Measurements from ENCODE around the gene GALNT14.

The GALNT14 gene

DNA sequence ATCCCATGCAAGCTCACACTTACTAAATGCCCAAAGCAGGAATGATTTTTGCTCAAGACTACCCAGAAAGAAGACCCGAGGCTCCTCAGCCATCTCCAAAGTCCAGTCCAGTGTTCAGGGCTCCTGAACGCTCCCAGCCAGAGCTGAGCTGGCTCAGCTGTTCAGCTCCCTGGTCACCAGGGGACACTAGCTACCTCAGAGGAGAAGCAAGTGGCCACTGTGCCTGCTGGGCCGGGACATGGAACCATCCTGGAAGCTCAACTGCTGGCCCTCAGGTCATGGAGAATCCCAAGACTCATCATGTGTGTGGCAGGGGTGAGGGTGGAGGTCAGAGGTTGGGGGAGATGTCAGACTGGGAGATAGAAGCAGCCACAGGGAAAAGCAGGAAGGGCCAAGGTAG is 89.0 kb downstream of the GALNT14 start:
- Histone ChIP-seq H3K36me3 (ENCODE audit: control insufficient read depth, insufficient read depth, low read length) (no peaks in the 10 kb centered on the region), H3K27me3 (ENCODE audit: control insufficient read depth, insufficient read depth, low read length) (no peaks in the 10 kb centered on the region), H3K4me3 (ENCODE audit: low read depth, low read length) (no peak overlapping the region), H3K79me2 (no peaks in the 10 kb centered on the region), H3K4me1 (no peaks in the 10 kb centered on the region), H3K9me3 (ENCODE audit: control insufficient read depth, low read length) (no peaks in the 10 kb centered on the region), H3K9ac (no peak overlapping the region), H3K27ac (no peak overlapping the region), H3K4me2 (ENCODE audit: low read length) (no peak overlapping the region), H2AFZ (no peak overlapping the region)
- TF ChIP-seq, protein P1, sequence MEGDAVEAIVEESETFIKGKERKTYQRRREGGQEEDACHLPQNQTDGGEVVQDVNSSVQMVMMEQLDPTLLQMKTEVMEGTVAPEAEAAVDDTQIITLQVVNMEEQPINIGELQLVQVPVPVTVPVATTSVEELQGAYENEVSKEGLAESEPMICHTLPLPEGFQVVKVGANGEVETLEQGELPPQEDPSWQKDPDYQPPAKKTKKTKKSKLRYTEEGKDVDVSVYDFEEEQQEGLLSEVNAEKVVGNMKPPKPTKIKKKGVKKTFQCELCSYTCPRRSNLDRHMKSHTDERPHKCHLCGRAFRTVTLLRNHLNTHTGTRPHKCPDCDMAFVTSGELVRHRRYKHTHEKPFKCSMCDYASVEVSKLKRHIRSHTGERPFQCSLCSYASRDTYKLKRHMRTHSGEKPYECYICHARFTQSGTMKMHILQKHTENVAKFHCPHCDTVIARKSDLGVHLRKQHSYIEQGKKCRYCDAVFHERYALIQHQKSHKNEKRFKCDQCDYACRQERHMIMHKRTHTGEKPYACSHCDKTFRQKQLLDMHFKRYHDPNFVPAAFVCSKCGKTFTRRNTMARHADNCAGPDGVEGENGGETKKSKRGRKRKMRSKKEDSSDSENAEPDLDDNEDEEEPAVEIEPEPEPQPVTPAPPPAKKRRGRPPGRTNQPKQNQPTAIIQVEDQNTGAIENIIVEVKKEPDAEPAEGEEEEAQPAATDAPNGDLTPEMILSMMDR (IDR thresholded peaks at IDR 0.05) = no peak

DNA sequence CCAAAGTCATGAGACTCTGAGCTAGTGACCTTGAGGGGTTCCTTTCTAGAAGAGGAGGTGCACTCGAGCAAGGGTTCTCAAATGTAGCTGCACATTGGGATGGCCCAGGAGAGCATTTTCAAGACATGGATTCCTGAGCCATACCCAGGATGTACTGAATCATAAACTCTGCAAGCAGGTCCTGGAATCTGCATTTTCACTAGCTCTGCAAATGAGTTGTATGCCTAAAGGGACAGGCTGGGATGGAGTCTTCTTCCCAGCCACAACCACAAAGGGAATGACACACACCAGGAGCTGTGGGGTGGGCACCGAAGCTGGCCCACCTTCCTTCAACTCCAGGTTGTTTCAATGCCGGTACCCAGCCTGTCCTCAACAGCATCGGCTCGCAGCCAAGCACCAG is 90.6 kb downstream of the GALNT14 start:
- Histone ChIP-seq H2AFZ (no peak overlapping the region), H3K4me1 (no peaks in the 10 kb centered on the region), H3K9me3 (ENCODE audit: control insufficient read depth, low read length) (no peaks in the 10 kb centered on the region), H3K4me2 (ENCODE audit: low read length) (no peak overlapping the region), H3K79me2 (no peaks in the 10 kb centered on the region), H3K27ac (no peak overlapping the region), H3K9ac (no peak overlapping the region), H3K27me3 (ENCODE audit: control insufficient read depth, insufficient read depth, low read length) (no peaks in the 10 kb centered on the region), H3K4me3 (ENCODE audit: low read depth, low read length) (no peak overlapping the region), H3K36me3 (ENCODE audit: control insufficient read depth, insufficient read depth, low read length) (no peaks in the 10 kb centered on the region)
- TF ChIP-seq, protein P1 (IDR thresholded peaks at IDR 0.05) = no peak

DNA sequence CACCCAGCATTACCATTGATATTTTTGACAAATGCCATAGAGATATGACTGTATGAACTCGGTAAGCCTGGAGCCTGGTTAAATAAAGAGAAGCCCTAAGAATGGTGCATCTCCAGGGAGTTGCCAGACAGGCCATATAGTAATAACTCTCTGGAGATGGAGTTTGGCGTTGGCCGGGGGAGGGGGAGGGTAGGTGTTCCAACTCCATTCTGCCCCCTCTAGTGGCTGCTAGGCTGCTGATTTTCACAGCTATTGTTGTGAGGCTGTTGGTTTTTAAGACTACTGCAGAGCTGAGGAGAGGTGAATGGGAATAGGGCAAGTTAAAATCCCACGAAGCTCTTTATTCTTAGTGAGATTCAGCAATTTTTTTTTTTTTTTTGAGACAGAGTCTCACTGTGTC is 99.9 kb downstream of the GALNT14 start:
- H3K27me3 ChIP-seq (ENCODE audit: control insufficient read depth, insufficient read depth, low read length) = no peaks in the 10 kb centered on the region
- peaks cover 2% of the 10 kb centered on the region for H3K9me3 ChIP-seq (ENCODE audit: control insufficient read depth, low read length)
- no peak overlapping the region for H3K4me2 ChIP-seq (ENCODE audit: low read length)
- H3K36me3 ChIP-seq (ENCODE audit: control insufficient read depth, insufficient read depth, low read length) = no peaks in the 10 kb centered on the region
- no peaks in the 10 kb centered on the region for H3K79me2 ChIP-seq
- TF ChIP-seq, protein P1 (IDR thresholded peaks at IDR 0.05) = no peak
- no peaks in the 10 kb centered on the region for H3K4me1 ChIP-seq
- H3K27ac ChIP-seq = no peak overlapping the region
- H2AFZ ChIP-seq = no peak overlapping the region
- H3K4me3 ChIP-seq (ENCODE audit: low read depth, low read length) = no peak overlapping the region
- no peak overlapping the region for H3K9ac ChIP-seq

DNA sequence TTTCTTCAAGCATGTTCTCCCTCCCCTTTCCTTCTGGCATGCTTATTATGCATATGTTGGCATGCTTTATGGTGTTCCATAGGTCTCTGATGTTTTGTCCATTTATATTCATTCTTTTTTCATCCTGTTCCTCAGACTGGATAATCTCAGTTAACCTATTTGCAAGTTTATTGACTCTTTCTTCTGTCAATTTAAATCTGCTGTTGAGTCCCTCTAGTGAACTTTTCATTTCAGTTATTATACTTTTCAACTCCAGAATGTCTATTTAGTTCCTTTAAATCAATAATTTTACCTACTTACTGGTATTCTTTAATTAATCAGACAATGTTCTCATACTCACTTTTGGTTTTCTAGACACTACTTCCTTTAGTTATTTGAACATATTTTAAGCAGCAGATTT is 101.2 kb downstream of the GALNT14 start:
- H3K4me1 ChIP-seq = no peaks in the 10 kb centered on the region
- H3K4me2 ChIP-seq (ENCODE audit: low read length) = no peak overlapping the region
- no peak overlapping the region for H3K9ac ChIP-seq
- H3K36me3 ChIP-seq (ENCODE audit: control insufficient read depth, insufficient read depth, low read length) = no peaks in the 10 kb centered on the region
- H3K79me2 ChIP-seq = no peaks in the 10 kb centered on the region
- no peak overlapping the region for H3K27ac ChIP-seq
- no peaks in the 10 kb centered on the region for H3K27me3 ChIP-seq (ENCODE audit: control insufficient read depth, insufficient read depth, low read length)
- H3K4me3 ChIP-seq (ENCODE audit: low read depth, low read length) = no peak overlapping the region
- no peak overlapping the region for H2AFZ ChIP-seq
- peaks cover 2% of the 10 kb centered on the region for H3K9me3 ChIP-seq (ENCODE audit: control insufficient read depth, low read length)
- TF ChIP-seq, protein P1 (IDR thresholded peaks at IDR 0.05) = no peak

DNA sequence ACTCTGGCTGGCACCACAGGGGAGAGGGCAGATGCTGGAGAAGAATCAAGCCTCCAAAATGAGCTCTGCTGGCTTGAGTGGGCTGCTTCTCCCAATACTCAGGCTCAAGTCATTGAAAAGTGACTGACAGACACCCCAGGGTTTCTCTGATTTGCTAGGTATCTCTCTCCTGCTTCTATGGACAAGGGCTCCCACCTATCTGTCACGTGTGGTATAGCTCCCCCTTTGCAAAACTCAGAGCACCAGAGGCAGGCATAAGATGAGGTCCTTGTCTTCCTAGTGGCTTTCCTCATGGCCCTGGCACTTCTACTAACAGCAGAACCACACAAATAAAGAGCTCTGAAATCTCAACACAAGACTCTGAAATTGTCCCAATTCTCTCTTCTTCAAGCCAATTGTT is 105.2 kb downstream of the GALNT14 start:
- peaks cover 2% of the 10 kb centered on the region for H3K9me3 ChIP-seq (ENCODE audit: control insufficient read depth, low read length)
- TF ChIP-seq, protein P1 (IDR thresholded peaks at IDR 0.05) = no peak
- H3K4me1 ChIP-seq = no peaks in the 10 kb centered on the region
- H3K9ac ChIP-seq = no peak overlapping the region
- no peak overlapping the region for H3K4me2 ChIP-seq (ENCODE audit: low read length)
- H2AFZ ChIP-seq = no peak overlapping the region
- no peaks in the 10 kb centered on the region for H3K79me2 ChIP-seq
- no peaks in the 10 kb centered on the region for H3K27me3 ChIP-seq (ENCODE audit: control insufficient read depth, insufficient read depth, low read length)
- H3K4me3 ChIP-seq (ENCODE audit: low read depth, low read length) = no peak overlapping the region
- no peaks in the 10 kb centered on the region for H3K36me3 ChIP-seq (ENCODE audit: control insufficient read depth, insufficient read depth, low read length)
- no peak overlapping the region for H3K27ac ChIP-seq

Data from parathyroid adenoma (tissue), 2 donors.